ENCODE results near the gene FRMD6. TPM values are rescaled to one million over a fixed set of nuclear protein-coding genes. Genes with fewer than 3 reads are reported as not detected.
A peak's percentile ranks its signal among the peaks of the same experiment; 100 is the strongest.
"Not testable (repeated sequence)": the region's sequence is repeated elsewhere in the genome, so short reads cannot be mapped to it uniquely, and the experiment has no call there.

Gene FRMD6
- total RNA-seq, 1 donor, result 16.2 TPM

- not testable (repeated sequence) for DNase-seq (ENCODE audit: low read depth in 2 of 3, low spot score in 2 of 3)
Measured at GRCh38 chr14:51765726-51766125, 114.0 kb downstream of the FRMD6 start.

- DNase-seq (ENCODE audit: low read depth in 2 of 3, low spot score in 2 of 3), result not testable (repeated sequence)
Measured at GRCh38 chr14:51766586-51766985, 114.9 kb downstream of the FRMD6 start.

- DNase-seq (ENCODE audit: low read depth in 2 of 3, low spot score in 2 of 3), result not testable (repeated sequence)
Measured at GRCh38 chr14:51769261-51769660, 117.6 kb downstream of the FRMD6 start.

- DNase-seq (ENCODE audit: low read depth in 2 of 3, low spot score in 2 of 3), result peak in 1 of 3 donors; percentile 18
Measured at GRCh38 chr14:51774209-51774608, 122.5 kb downstream of the FRMD6 start.

GRCh38 chr14:51776102-51776894, 124.6 kb downstream of the FRMD6 start:
- peak in 2 of 3 donors; percentile 62 to 79 for DNase-seq (ENCODE audit: low read depth in 2 of 3, low spot score in 2 of 3)

GRCh38 chr14:51780006-51780692, 128.4 kb downstream of the FRMD6 start:
- DNase-seq (ENCODE audit: low read depth in 2 of 3, low spot score in 2 of 3), result peak; percentile 48 to 82 (median 52)

Small RNA genes lying within 50 kb of the gene (small RNA-seq; reads per million reads assigned to genes)
- not detected for gene OR7E159P
- not detected for gene RNA5SP385
- not detected for gene RNU6-301P

Other genes with a start within 250 kb of the FRMD6 start
- gene GNG2, start 208.7 kb downstream of the FRMD6 start, total RNA-seq, result 12.7 TPM